GM12878 (cell line): ENCODE measurements around the gene AHNAK. TPM values are rescaled to one million over a fixed set of nuclear protein-coding genes. Genes with fewer than 3 reads are reported as not detected.

Experiments used
- ATAC-seq: fragments of 200-7000 bp; cut with Tn5 transposase; 3 replicates; pipeline ENCODE4 v1.9.1; 2020; ENCODE audit warnings: mild to moderate bottlenecking, moderate library complexity
- BruUV-seq: library from RNA; stranded (reverse); fragments of 400-500 nt; replicated peaks from 2 replicates; lab custom pipeline; 2021; lab: Mats Ljungman, UMichigan
- CTCF ChIA-PET: fragments of 300-600 bp; sonication (Branson Sonifier 250); formaldehyde crosslinking; extraction: SDS; loops from one replicate; lab custom pipeline; 2021; ENCODE audit warnings: inconsistent platforms; lab: Yijun Ruan, JAX
- POLR2A ChIA-PET: fragments of 350-600 bp; formaldehyde crosslinking; extraction: SDS; loops from one replicate; lab custom pipeline; 2021; ENCODE audit warnings: inconsistent platforms; lab: Charles Lee
- RAD21 ChIA-PET: fragments of 300-600 bp; sonication (Branson Sonifier 250); formaldehyde crosslinking; loops from one replicate; lab custom pipeline; 2023; ENCODE audit warnings: antibody characterized with exemption; ENCODE audit not compliant: unreplicated experiment; lab: Charles Lee
- SMC1A ChIA-PET: fragments of 300-600 bp; sonication (Branson Sonifier 250); formaldehyde crosslinking; loops from one replicate; lab custom pipeline; 2023; ENCODE audit not compliant: unreplicated experiment, uncharacterized antibody; lab: Charles Lee
- DNase-seq: peaks from one replicate; pipeline ENCODE4 v3.0.0-alpha.2; 2011; ENCODE audit warnings: low read depth, low spot score
- FAIRE-seq: peaks from 3 replicates; lab custom pipeline; 2011; peaks lifted over from hg19 to GRCh38; lab: Jason Lieb, UNC
- H2AFZ ChIP-seq: 2 replicates; pipeline ENCODE4 v1.6.0; 2011; ENCODE audit warnings: low read depth, low read length, control low read depth; ENCODE audit not compliant: control insufficient read depth
- H3K27ac ChIP-seq: 2 replicates; pipeline ENCODE4 v1.5.1; 2011; ENCODE audit warnings: control low read depth; ENCODE audit not compliant: control insufficient read depth, insufficient read depth
- H3K27me3 ChIP-seq, 2 experiments: replicated peaks in 1 of 2; 2 replicates each; pipeline versions ENCODE4 v1.6.0 to v1.6.1; 2011; ENCODE audit warnings: low read length in 1 of 2; ENCODE audit not compliant: control insufficient read depth in 2 of 2, insufficient read depth in 2 of 2
- H3K36me3 ChIP-seq, 2 experiments: 2 replicates each; pipeline ENCODE4 v1.5.1; 2011; ENCODE audit warnings: low read length in 1 of 2; ENCODE audit not compliant: control insufficient read depth in 2 of 2, insufficient read depth in 2 of 2
- H3K4me1 ChIP-seq: 2 replicates; pipeline ENCODE4 v1.6.1; 2011; ENCODE audit warnings: mild to moderate bottlenecking, low read length, moderate library complexity, mixed read lengths; ENCODE audit not compliant: control insufficient read depth, insufficient read depth
- H3K4me2 ChIP-seq: 2 replicates; pipeline ENCODE4 v1.6.0; 2011; ENCODE audit warnings: control low read depth; ENCODE audit not compliant: control insufficient read depth, insufficient read depth
- H3K4me3 ChIP-seq: fragments of 200-600 bp; sonication (generic); 2 replicates; pipeline ENCODE4 v1.5.1; 2016
- H3K79me2 ChIP-seq: 2 replicates; pipeline ENCODE4 v1.6.0; 2011; ENCODE audit warnings: low read length; ENCODE audit not compliant: control insufficient read depth, insufficient read depth
- H3K9ac ChIP-seq: 2 replicates; pipeline ENCODE4 v1.8.0; 2011; ENCODE audit warnings: low read length, control low read depth, mixed read lengths; ENCODE audit not compliant: control insufficient read depth, insufficient read depth
- H3K9me3 ChIP-seq: replicated peaks from 3 replicates; pipeline ENCODE4 v1.5.1; 2011; ENCODE audit warnings: mild to moderate bottlenecking, low read length; ENCODE audit not compliant: control insufficient read depth, insufficient read depth
- H4K20me1 ChIP-seq: 2 replicates; pipeline ENCODE4 v1.6.0; 2011; ENCODE audit not compliant: control insufficient read depth, insufficient read depth
- BCL11A ChIP-seq: IDR thresholded peaks from 2 replicates; pipeline ENCODE4 v1.6.1; 2011; ENCODE audit warnings: low read depth, low read length
- CEBPB ChIP-seq, 2 experiments: fragments of 150-350 bp in 1 of 2; IDR thresholded peaks; 2 replicates each; pipeline ENCODE4 v1.6.1; 2012 to 2014; ENCODE audit warnings: low read depth in 2 of 2, low read length in 2 of 2, borderline replicate concordance in 1 of 2, inconsistent platforms in 1 of 2
- CUX1 ChIP-seq: IDR thresholded peaks from 2 replicates; pipeline ENCODE4 v1.6.1; 2012; ENCODE audit warnings: improper control_type of control experiment, low read depth, low read length; ENCODE audit not compliant: insufficient replicate concordance
- MXI1 ChIP-seq: fragments of 150-350 bp; IDR thresholded peaks from 2 replicates; pipeline ENCODE4 v1.6.1; 2011; ENCODE audit warnings: low read depth, mild to moderate bottlenecking, inconsistent platforms, low read length, improper control_type of control experiment
- NKRF ChIP-seq: fragments of 450-650 bp; conservative IDR thresholded peaks from 2 replicates; pipeline ENCODE4 v1.6.1; 2017; ENCODE audit warnings: mild to moderate bottlenecking, moderate library complexity
- RBBP5 ChIP-seq: fragments of 200-600 bp; sonication (generic); conservative IDR thresholded peaks from 2 replicates; pipeline ENCODE4 v1.6.1; 2016
- RFX5 ChIP-seq: IDR thresholded peaks from 2 replicates; pipeline ENCODE4 v1.6.1; 2011; ENCODE audit warnings: low read depth, low read length, improper control_type of control experiment
- SIN3A ChIP-seq: IDR thresholded peaks from 2 replicates; pipeline ENCODE4 v1.6.1; 2012; ENCODE audit warnings: low read depth, low read length, improper control_type of control experiment
- SP1 ChIP-seq: IDR thresholded peaks from one replicate; pipeline ENCODE4 v1.6.1; 2011; ENCODE audit warnings: low read depth, low read length
- SREBF2 ChIP-seq: IDR thresholded peaks from 2 replicates; pipeline ENCODE4 v1.6.1; 2012; ENCODE audit warnings: mild to moderate bottlenecking, low read length
- SUZ12 ChIP-seq: fragments of 200-600 bp; sonication (generic); IDR thresholded peaks from one replicate; pipeline ENCODE4 v1.6.1; 2018; ENCODE audit warnings: antibody characterized with exemption, mild to moderate bottlenecking; ENCODE audit not compliant: unreplicated experiment
- TCF12 ChIP-seq: IDR thresholded peaks from 2 replicates; pipeline ENCODE4 v1.6.1; 2011; ENCODE audit warnings: low read depth, mild to moderate bottlenecking, low read length
- ZBTB40 ChIP-seq: fragments of 450-650 bp; IDR thresholded peaks from 2 replicates; pipeline ENCODE4 v1.6.1; 2016; ENCODE audit warnings: mild to moderate bottlenecking, moderate library complexity, borderline replicate concordance
- ZNF24 ChIP-seq: fragments of 450-650 bp; IDR thresholded peaks from 2 replicates; pipeline ENCODE4 v1.6.1; 2017; ENCODE audit warnings: antibody characterized with exemption, mild to moderate bottlenecking
- ZNF622 ChIP-seq: fragments of 450-650 bp; IDR thresholded peaks from 2 replicates; pipeline ENCODE4 v1.6.1; 2017; ENCODE audit warnings: mild to moderate bottlenecking, inconsistent platforms
- WGBS: methylation state at CpG from one replicate; pipeline ENCODE4 v1.1.6; 2016; ENCODE audit warnings: low lambda C conversion rate; ENCODE audit not compliant: insufficient replicate concordance, insufficient coverage; ENCODE audit errors: missing lambda C conversion rate; 5-methylcytosine and 5-hydroxymethylcytosine counted together
- in situ Hi-C: fragments of 300-500 bp; cut with MboI; formaldehyde crosslinking; loops from 9 replicates; pipeline ENCODE4 v1.14.3; 2018; ENCODE audit warnings: mixed read lengths
- intact Hi-C: fragments of 100-400 bp; cut with micrococcal nuclease; formaldehyde crosslinking; loops from one replicate; pipeline ENCODE4 v1.14.2; 2022; ENCODE audit not compliant: unreplicated experiment
- polyA plus RNA-seq, 11 experiments: library from polyadenylated mRNA; depleted of rRNA in 4 of 11; unstranded in 6 of 11; stranded (reverse) in 5 of 11; fragments of >200 nt; fragmentation: Nextera tagmentation in 4 of 11; fragmentation: Illumina TruSeq in 1 of 11; extraction: Ambion mirVana in 4 of 11; extraction: Trizol in 1 of 11; gene quantifications; 1 replicate in 1 of 11; 2 replicates in 10 of 11; pipeline versions ENCODE4 v1.2.1 to v1.2.3, GENCODE V29; 2011 to 2016; ENCODE audit warnings: inconsistent platforms in 2 of 11, missing spikeins in 2 of 11, low read depth in 1 of 11
- total RNA-seq, 4 experiments: library from RNA; depleted of rRNA in 3 of 4; stranded (reverse); fragments of >200 nt in 3 of 4; fragmentation: Illumina TruSeq in 1 of 4; extraction: Trizol in 1 of 4; gene quantifications; 2 replicates each; pipeline versions ENCODE4 v1.2.1 to v1.2.3, GENCODE V29; 2013 to 2021

Gene AHNAK
- total and polyA plus RNA-seq, 10 of the 15 experiments (the other 5 are each of a cell fraction or from before 2014, with no cell fraction given) = 0.76 to 90.3 (median 19.4) TPM

- no peaks in the 10 kb centered on the region for H3K79me2 ChIP-seq
- no peaks in the 10 kb centered on the region for H3K36me3 ChIP-seq
- ChIA-PET SMC1A (interaction anchor here (1.0 kb wide), 1 partner anchor 142 kb away, joined by 5 read pairs; no protein-coding TSS in a partner anchor), RAD21 (no interaction called here), POLR2A (no interaction called here), CTCF (interaction anchor here (2.5 to 12.5 kb wide), 2 partner anchors 23 to 123 kb away, joined by 8 to 280 read pairs; no protein-coding TSS in a partner anchor)
- no peak for FAIRE-seq
- ATAC-seq = no peak
- H3K9me3 ChIP-seq = no peaks in the 10 kb centered on the region
- no peak overlapping the region for H3K27ac ChIP-seq
- TF ChIP-seq TCF12 (no peak), RBBP5 (no peak), CUX1 (no peak), NKRF (no peak), ZNF622 (no peak), ZNF24 (no peak), ZBTB40 (no peak), BCL11A (no peak), SIN3A (no peak), SREBF2 (no peak), MXI1 (no peak), CEBPB (IDR thresholded peaks at IDR 0.05; ENCODE audit: borderline replicate concordance in 1 of 2, low read depth in 2 of 2, low read length in 2 of 2) (no peak), SP1 (no peak), SUZ12 (no peak), RFX5 (no peak)
- 88% methylated on average over 5 of the region's 5 CpGs for WGBS
- H3K27me3 ChIP-seq = peaks cover 0 to 1% of the 10 kb centered on the region in 2 experiments; a peak in 3 of 4 replicates
- no peak overlapping the region for H3K4me3 ChIP-seq
- no TSS peak for BruUV-seq
- no peak overlapping the region for H3K4me2 ChIP-seq
- H2AFZ ChIP-seq = no peak overlapping the region
- intact Hi-C loops = no loop called here
- in situ Hi-C loops = no loop called here
- H4K20me1 ChIP-seq = no peaks in the 10 kb centered on the region
- H3K4me1 ChIP-seq = no peaks in the 10 kb centered on the region
- no peak for DNase-seq
- H3K9ac ChIP-seq = no peak overlapping the region
These were observed 128.5 kb downstream of the AHNAK start for GRCh38 chr11:62418136-62418535.
